ENCODE measurements around the gene ARAF.
A peak's percentile ranks its signal among the peaks of the same experiment; 100 is the strongest.
"Not testable (repeated sequence)": the region's sequence is repeated elsewhere in the genome, so short reads cannot be mapped to it uniquely, and the experiment has no call there.

ARAF gene

DNA sequence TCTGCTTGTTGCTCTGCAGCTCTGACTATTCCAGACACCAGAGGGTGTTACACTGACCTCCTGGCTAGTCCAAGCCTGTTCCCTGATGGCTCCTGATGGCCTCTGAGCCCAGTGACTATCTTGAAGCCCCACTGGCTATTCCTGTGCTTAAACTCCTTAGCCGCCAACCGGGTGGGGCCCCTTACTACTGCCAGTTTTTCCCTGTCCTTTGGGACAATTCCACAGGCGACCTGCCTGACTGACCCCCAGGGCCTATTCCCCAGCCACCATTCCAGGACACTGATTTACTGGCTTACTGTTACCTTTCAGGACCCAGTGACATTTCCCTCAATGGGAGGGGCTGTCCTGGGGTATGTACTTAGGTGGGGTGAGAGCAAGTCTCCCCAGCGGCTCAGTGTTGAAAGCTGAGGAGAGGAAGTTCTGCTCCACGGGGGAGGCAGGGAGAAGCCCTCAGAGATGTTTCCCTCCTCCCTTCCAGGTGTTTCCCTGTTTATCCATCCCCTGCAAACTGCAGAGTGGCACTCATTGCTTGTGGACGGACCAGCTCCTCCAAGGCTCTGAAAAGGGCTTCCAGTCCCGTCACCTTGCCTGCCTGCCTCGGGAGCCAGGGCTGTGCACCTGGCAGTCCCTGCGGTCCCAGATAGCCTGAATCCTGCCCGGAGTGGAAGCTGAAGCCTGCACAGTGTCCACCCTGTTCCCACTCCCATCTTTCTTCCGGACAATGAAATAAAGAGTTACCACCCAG lies 25.2 kb downstream of the ARAF start:
- DNase-seq (ENCODE audit: low read depth in 2 of 2), result no peak

DNA sequence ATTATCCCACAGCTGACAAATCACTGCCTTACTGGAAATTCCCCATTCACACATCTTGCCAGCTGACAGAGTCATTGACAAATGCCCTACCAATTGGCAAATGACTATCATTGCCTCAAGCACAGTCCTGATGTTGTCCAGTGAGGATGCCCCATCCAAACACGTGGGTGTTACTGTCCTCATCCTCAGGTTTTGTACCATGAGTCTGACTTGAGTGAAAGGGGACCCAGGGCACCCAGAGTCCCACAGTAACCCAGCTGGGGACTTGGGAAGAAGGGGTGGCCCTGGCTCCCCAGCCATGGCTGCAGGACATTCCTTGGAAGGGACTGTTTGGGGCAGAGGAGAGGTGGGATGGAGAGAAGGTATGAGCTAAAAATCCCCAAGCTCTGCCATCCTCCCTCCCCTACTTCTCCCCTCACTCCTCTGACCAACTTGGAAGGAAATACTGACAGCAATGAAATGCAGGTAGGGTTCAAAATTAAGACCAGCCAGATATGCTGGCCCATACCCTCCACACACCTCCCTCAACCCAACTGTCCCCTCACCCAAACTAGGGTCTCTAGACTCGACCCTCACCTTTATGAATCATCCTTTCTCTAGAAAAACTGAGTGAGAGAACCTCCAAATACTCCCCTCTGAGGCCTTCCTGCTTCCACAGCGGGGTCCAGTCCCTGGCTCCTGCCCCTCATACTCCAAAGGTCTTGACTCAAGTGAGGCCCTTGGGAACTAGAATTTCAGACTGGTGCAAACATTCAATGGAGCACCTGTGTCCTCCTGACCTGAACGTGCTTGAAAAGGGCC lies 26.3 kb downstream of the ARAF start:
- DNase-seq (ENCODE audit: low read depth in 2 of 2), result no peak

DNA sequence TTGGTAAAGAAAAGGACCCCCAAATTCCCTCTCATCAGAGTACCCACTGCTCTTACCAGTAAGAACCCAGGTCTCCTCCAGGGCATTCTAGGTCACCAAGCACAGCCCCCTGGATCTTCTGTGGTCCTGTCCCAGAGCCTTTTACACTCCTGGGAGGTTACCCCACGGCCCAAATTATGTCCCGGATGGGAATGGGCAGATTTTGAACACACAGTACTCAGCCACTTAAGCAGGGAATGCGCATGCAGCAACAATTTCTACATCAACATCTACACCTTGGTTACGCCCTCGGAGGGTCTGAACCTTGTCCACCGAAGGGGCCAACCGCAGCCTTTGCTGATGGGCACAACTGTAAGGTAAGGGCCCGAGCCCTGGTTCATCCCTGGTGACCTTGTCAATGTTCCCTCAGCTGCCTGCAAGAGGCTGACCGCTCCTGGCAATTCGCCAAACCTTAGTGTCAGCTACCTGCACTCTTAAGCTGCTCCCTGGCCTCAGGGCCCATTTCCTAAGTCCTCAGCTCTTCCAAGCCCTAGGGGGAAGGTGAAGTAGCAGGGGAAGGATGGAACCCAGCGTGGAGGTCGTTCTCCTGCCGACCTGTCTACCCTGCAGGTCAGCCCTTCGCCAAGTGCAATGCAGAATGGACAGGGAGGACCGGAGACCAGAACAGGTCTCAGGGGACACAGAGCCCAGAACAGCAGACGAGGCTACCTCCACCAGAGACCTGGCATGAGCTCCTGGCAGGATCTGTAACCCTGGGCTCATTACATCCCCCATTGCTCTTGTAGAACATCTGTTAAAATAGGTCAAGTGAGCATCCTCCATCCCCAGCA lies 27.1 kb downstream of the ARAF start:
- no peak for DNase-seq (ENCODE audit: low read depth in 2 of 2)

DNA sequence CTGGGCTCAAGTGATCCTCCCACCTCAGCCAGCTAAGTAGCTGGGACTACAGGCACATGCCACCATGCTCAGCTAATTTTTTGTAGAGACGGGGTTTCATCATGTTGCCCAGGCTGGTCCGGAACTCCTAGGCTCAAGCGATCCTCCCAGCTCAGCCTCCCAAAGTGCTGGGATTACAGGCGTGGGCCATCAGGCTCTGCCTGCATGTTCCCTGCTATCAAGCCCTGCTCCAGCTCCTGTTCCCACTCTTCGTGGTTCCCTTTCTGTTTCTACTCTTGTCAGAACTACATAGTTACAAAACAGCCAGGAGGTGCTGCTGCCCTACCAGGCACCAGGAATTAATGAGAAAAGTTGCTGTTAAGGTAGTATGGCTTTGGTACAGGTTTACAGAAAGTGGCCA lies 30.0 kb downstream of the ARAF start:
- DNase-seq (ENCODE audit: low read depth in 2 of 2), result no peak

DNA sequence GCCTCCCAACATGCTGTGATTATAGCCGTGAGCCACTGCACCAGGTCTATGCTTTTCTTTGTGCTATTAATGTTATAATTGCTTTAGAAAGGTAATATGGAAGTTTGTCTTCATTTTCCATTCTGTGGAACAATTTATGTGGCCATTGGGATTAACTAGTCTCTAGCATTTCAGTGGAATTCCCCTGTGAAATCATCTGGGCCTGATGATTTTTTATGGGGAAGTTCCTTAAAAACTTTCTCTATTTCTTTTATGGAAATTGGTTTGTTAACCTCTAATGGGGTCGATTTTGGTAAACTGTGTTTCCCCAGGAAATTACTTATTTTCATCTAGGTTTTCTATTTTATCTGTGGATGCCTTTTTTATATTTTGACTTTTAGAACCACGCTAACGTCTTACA lies 32.5 kb downstream of the ARAF start:
- DNase-seq (ENCODE audit: low read depth in 2 of 2), result no peak

DNA sequence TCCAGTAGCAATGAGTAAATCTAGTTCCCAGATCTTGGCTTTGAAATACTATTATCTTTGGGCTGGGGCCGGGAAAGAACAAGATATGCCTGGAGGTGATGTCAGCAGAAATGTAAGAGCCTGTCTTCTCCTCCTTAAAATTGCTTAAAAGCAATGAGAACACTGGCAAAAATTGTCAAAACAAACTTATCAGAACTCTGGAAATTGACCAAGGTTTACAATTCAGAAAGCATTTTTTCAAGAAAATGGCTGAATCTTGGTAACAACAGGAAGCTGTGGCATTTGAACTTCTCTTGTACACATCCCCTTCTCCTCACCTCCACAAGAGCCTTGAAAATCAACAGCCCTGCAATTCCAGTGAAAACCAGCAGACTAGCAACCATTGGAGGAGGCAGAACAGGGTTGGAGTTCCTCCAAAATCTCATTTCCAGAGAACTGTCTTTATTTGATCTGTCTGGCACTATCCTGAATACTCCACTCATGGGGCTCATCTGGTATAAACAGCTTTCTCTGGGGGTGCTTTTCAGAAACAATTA lies 34.8 kb downstream of the ARAF start:
- no peak for DNase-seq (ENCODE audit: low read depth in 2 of 2)

DNA sequence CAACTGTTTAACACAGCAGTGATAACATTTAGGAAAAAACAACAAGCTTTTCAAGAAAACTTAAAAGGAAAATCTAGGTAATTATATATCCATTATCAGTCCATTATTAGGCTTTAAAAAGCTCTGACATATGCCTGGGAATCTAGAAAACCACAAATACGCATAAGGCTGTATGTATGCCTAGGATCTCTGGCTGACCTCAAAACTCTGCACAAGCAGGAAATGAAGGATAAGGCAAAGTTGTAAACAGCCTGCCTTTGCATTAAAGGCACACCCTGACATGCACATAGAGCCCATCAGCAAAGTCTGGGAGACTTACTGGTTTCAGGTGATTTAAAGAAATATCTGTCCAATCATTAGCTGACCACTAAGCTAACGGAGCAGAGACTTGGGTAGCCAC lies 35.3 kb downstream of the ARAF start:
- DNase-seq (ENCODE audit: low read depth in 2 of 2), result no peak

DNA sequence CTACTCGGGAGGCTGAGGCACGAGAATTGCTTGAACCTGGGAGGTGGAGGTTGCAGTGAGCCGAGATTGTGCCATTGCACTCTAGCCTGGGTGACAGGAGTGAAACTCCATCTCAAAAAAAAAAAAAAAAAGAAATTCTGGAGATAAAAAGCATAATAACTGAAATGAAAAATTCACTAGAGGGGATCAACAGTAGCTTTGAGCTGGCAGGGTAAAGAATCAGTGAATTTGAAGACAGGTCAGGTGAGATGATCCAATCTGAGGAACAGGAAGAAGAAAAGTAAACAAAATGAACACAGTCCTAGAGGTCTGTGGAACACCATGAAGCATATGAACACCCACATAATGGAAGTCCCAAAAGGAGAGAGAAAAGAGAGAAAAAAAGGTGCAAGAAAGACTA lies 36.2 kb downstream of the ARAF start:
- no peak for DNase-seq (ENCODE audit: low read depth in 2 of 2)

DNA sequence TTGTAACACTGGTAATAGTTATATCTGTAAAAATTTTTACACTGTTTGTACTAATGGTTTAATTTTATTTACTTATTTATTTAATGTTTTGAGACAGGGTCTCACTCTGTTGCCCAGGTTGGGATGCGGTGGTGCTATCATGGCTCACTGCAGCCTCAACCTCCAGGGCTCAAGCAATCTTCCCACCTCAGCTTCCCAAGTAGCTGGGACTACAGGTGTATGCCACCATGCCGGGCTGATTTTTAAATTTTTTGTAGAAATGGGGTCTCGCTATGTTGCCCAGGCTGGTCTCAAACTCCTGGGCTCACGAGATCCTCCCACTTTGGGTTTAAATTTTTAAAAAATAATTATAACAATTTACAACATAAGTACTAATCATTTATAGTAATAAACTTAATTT lies 42.1 kb downstream of the ARAF start:
- DNase-seq (ENCODE audit: low read depth in 2 of 2), result not testable (repeated sequence)

DNA sequence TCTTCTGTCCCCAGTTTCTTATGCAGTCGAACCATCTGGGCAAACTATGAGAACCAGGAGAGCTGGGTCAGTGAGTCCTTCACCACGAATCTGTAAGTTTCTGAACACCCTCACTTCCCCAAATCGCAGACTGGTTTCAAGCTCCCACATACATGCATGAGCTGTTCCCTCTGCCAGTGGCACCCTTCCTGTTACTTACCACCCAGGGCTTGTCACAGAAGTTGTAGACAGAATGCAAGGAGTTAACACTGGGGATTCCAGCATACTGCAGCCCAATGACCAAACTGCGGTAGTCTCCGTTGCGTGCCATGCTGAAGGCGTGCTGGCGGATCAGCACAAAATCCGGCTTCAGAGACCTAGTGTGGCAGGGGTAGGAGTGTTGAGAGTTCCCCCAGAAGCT lies 44.0 kb downstream of the ARAF start:
- no peak for DNase-seq (ENCODE audit: low read depth in 2 of 2)

DNA sequence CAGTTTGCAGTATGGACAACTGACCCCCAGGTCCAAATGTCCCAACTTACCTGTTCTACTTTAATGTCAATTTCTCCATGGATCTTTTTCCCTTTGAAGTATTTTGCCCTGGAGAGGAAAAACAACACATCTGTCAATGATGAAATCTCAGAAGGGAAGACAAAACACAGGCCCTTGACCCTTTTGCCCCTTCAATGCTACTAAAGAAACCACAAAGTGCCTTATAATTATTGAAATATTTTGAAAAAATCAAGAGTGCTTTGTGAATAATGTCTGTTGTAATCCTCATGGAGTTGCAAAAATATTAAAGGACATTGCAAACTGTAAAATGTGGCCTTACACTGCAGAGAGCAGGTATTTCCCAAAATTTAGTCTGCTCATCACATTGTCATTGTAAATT lies 46.1 kb downstream of the ARAF start:
- DNase-seq (ENCODE audit: low read depth in 2 of 2), result no peak

DNA sequence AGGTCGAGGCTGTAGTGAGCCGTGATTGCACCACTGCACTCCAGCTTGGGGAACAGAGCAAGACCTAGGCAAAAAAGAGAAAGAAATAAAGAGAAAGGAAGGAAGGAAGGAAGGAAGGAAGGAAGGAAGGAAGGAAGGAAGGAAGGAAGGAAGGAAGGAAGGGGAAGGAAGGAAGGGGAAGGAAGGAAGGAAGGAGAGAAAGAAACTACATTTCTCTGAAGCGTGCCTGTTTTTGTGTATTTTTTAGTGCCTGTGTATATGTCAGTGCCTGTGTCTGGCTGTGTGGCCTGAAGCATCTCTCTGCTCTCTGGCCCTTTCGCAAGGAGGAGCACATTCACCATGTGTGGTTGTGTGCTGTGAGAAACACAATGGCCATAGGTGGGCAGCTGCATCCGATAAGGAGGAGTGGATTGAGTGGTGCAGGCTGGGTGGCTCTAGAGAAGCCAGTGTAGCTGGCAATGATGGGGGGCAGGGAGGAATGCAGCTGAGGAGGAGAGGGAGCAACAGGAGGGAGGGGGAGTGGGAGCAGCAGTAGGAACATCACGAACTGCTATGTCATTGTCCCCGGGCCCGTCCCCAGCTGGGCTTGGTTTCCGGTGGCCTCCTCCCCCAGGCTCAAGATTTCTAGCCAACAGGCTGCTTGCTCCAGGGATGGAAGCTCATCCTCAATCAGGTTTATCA lies 47.3 kb downstream of the ARAF start:
- no peak for DNase-seq (ENCODE audit: low read depth in 2 of 2)

DNA sequence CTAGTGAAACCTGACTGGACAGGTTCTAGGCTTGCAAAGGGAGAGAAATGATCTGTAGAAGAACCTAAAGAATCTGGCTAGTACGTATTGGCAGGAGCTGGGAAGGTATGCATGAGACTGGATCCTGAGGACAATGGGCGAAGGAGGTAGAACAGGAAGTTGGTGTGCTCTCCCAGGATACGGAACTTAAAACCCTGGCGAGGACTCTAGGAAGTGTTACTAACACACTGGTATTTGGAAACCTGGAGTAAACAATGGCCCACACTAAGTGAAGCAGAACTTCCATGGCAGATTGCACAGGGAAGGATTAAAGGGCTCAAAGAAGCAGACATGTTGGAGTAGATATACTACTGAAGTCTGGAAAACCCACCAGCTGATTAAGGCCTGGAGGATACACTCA lies 49.5 kb downstream of the ARAF start:
- DNase-seq (ENCODE audit: low read depth in 2 of 2), result no peak

DNA sequence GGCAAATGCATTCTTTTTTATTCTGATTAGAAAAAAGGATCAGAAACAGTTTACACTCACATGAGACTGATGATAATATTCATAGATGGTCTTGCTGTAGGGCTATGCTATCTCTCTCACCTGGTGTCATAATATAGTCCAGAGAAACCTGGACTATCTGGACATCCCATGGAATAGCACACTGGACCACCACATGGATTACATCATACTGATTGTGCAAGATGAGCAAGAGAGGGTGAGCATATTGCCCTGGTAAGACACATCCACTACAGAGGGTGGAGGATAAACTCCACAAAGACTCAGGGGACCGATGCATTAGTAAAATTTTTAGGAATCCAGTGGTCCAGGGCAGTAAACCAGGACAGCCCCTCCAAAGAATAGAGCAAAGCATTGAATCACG lies 50.5 kb downstream of the ARAF start:
- DNase-seq (ENCODE audit: low read depth in 2 of 2), result no peak

DNA sequence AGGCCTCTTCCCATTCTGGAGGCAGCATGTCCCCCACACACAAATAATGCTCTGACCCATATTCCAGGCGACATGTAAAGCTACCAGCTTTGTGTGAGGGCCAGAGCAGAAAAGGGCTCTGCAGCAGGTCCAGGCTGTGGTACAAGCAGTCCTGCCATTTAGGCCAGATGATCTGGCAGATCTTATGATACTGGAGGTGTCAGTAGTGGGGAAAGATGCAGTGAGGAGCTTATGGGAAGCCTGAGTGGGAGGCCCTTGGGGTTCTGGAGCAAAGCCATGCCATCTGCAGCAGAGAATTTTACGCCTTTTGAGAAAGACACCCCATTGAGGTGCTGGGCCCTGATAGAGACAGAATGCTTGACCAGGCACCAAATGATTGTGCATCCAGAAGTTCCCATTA lies 50.9 kb downstream of the ARAF start:
- DNase-seq (ENCODE audit: low read depth in 2 of 2), result no peak

DNA sequence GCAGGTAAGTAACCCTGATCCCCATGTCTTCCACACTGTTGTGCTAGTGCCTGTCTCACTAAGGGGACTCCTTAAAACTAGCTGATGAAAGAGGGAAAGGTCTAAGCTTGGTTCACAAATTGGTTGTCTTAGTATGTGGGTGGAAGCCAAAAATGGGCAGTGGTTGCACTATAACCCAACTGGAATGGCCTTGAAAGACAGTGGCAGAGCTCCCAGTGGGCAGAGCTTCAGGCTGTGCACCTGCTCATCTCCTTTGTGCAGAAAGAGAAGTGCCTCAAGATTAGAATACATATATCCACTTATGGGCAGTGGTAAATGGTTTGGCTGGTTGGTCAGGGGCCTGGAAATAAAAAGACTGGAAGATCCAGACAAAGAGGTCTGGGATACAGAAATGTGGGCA lies 51.4 kb downstream of the ARAF start:
- DNase-seq (ENCODE audit: low read depth in 2 of 2), result no peak

DNA sequence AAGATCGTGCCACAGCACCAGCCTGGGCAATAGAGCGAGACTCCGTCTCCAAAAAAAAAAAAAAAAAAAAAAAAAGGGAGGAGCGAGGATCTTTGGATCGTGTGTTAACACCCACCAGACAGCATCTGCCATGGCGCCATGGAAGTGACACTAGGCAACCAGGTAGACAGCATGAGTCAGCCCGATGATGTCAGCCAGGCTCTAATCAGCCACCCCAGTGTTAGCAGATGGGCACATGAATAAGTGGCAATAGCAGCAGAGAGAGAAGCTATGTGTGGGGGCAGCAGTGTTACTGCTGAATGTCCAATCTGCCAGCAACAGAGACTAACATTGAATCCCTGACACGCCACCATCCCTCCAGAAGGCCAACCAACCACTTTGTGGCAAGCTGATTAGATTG lies 52.1 kb downstream of the ARAF start:
- no peak for DNase-seq (ENCODE audit: low read depth in 2 of 2)

DNA sequence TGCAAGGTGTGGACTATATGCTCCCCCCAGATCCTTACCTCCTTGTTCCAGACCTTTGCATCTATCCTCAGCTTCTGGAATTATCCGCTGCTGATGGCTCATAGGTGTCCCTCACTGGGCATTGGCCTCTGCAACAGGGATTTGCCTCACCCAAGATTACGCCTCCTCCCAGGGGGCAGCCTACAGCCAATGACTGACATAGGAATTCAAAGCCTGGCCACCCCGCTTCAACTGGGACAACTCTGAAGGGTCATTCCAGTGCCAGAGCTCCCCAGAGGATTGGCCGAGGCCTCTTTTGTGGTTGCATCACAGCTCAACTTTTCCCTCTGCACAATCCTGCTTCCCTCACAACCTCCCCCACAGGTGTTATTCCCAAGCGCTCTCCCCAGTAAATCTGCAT lies 53.6 kb downstream of the ARAF start:
- DNase-seq (ENCODE audit: low read depth in 2 of 2), result no peak

DNA sequence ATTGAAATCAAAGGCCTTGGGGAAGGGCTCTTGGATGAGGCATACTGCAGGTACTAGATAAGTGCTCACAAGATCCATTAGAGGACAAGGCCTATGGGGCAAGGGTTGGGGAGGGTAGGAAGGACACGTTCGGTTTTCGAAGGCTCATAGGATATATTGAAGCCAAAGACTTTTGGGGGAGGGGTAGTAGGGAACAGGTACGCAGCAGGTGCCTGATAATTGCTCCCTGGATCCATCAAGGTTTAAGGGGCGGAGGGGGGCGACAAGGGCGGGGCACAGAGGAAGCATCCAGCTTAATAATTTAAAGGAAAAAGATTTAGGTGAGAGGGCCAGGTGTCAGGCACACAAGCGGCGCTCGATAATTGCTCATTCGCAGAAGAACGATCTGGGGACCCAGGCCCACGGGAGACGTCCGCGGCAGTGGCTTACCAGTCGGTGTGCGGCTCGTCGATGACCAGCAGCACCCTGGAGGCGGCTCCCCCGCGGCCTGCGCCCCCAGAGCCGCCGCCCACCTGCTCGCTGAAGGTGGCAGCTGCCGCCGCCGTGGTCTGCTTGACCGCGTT lies 58.0 kb downstream of the ARAF start:
- DNase-seq (ENCODE audit: low read depth in 2 of 2), result no peak

DNA sequence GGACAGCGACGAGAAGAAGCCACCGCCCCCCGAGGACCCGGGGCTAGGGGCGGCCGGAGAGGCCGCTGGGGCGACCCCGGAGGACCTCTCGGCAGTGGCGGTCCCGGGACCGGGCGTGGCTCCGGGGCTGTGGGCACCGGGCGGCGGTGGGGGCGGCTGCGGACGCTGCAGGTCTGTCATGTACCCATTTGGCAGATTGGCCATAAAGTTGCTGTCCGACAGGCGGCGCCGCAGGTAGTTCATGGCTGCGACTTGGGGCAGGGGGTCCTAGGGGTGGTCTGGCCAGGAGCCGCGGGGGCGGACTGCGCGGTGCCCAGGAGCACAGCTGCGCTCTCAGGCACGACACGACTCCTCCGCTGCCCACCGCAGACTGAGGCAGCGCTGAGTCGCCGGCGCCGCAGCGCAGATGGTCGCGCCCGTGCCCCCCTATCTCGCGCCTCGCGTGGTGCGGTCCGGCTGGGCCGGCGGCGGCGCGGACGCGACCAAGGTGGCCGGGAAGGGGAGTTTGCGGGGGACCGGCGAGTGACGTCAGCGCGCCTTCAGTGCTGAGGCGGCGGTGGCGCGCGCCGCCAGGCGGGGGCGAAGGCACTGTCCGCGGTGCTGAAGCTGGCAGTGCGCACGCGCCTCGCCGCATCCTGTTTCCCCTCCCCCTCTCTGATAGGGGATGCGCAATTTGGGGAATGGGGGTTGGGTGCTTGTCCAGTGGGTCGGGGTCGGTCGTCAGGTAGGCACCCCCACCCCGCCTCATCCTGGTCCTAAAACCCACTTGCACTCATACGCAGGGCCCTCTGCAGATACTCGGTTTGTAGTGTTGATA lies 58.7 kb downstream of the ARAF start, which contains the start of gene SYN1:
SYN1 (minus strand) TSS at position 372 of the 817 bp plus-strand sequence; CDS start at position 243, 129 bp downstream.
- peak; percentile 67 to 70 for DNase-seq (ENCODE audit: low read depth in 2 of 2)
